ENCODE measurements around the gene NUP210L. TPM values are rescaled to one million over a fixed set of nuclear protein-coding genes. Genes with fewer than 3 reads are reported as not detected.
A peak's percentile ranks its signal among the peaks of the same experiment; 100 is the strongest.
"Not testable (repeated sequence)": the region's sequence is repeated elsewhere in the genome, so short reads cannot be mapped to it uniquely, and the experiment has no call there.

NUP210L gene
- polyA plus RNA-seq, 2 of the 4 experiments (the other 2 are of a cell fraction), result not detected

- TF ChIP-seq REST (IDR thresholded peaks at IDR 0.05) (no peak), HOXB13 (CRISPR knock-in tag; IDR thresholded peaks at IDR 0.05; ENCODE audit: low read depth) (no peak), EHF (CRISPR knock-in tag; IDR thresholded peaks at IDR 0.05) (no peak)
These were observed 67.3 kb downstream of the NUP210L start (continued) for GRCh38 chr1:154087574-154087973.

GRCh38 chr1:154083057-154083456 is 71.8 kb downstream of the NUP210L start:
- H3K27ac ChIP-seq; H3K4me2 ChIP-seq; CTCF ChIA-PET; ATAC-seq; H3K4me3 ChIP-seq; FAIRE-seq; H3K4me1 ChIP-seq; H3K9me3 ChIP-seq; DNase-seq (ENCODE audit: low read depth in 1 of 2, low spot score in 1 of 2): not testable (repeated sequence)
- TF ChIP-seq MAFK (IDR thresholded peaks at IDR 0.05; ENCODE audit: partially characterized antibody), result peak; percentile 85
- 47% methylated on average over 6 of the region's 6 CpGs for WGBS (ENCODE audit: missing lambda C conversion rate)
- POLR2A ChIA-PET, result interaction anchor here (1.7 kb wide), 1 partner anchor 93 kb away, joined by 5 read pairs; the partner anchor contains the start of gene RPS27

- ChIA-PET CTCF (no interaction called here), POLR2A (interaction anchor here (1.7 kb wide), 1 partner anchor 91 kb away, joined by 5 read pairs; the partner anchor contains the start of gene RPS27)
- FAIRE-seq (no peak), DNase-seq (ENCODE audit: low read depth in 1 of 2, low spot score in 1 of 2) (no peak), ATAC-seq (no peak)
- Histone ChIP-seq H3K4me1 (no peaks in the 10 kb centered on the region), H3K9me3 (peaks cover 4% of the 10 kb centered on the region; the same call in 1 of the 3 replicates), H3K27ac (no peak overlapping the region), H3K4me2 (no peak overlapping the region), H3K4me3 (no peak overlapping the region)
- 39% methylated on average over 6 of the region's 6 CpGs for WGBS (ENCODE audit: missing lambda C conversion rate)
- no peak for TF ChIP-seq PBX3 (IDR thresholded peaks at IDR 0.05)
- TF ChIP-seq USF2 (IDR thresholded peaks at IDR 0.05), result peak; percentile 72
These were observed 73.3 kb downstream of the NUP210L start for GRCh38 chr1:154081386-154082126.

GRCh38 chr1:154076413-154076812 is 78.5 kb downstream of the NUP210L start:
- Histone ChIP-seq H3K4me1 (no peaks in the 10 kb centered on the region), H3K27ac (no peak overlapping the region), H3K9me3 (0 out of 3 replicates have a peak, but pooled peaks cover 9% of the 10 kb centered on the region), H3K4me2 (no peak overlapping the region), H3K4me3 (no peak overlapping the region)
- no peak for DNase-seq (ENCODE audit: low read depth in 1 of 2, low spot score in 1 of 2)
- no peak for ATAC-seq
- no peak for FAIRE-seq
- WGBS (ENCODE audit: missing lambda C conversion rate), result 5% methylated on average over 2 of the region's 2 CpGs
- POLR2A ChIA-PET, result no interaction called here
- CTCF ChIA-PET, result interaction anchor here (1.2 kb wide), 1 partner anchor 70 kb away, joined by 4 read pairs; no protein-coding TSS in a partner anchor
- no peak for TF ChIP-seq NPAS2 (CRISPR knock-in tag; IDR thresholded peaks at IDR 0.05; ENCODE audit: borderline replicate concordance)
- no peak for TF ChIP-seq REST (IDR thresholded peaks at IDR 0.05)
- TF ChIP-seq POLR2A (IDR thresholded peaks at IDR 0.05; ENCODE audit: low read length), result no peak
- TF ChIP-seq MAZ (IDR thresholded peaks at IDR 0.05; ENCODE audit: borderline replicate concordance, low read depth, low read length), result no peak
- no peak for TF ChIP-seq ELK1 (IDR thresholded peaks at IDR 0.05; ENCODE audit: low read depth, low read length)
- TF ChIP-seq JUN (IDR thresholded peaks at IDR 0.05), result no peak
- no peak for TF ChIP-seq NR3C1 (IDR thresholded peaks at IDR 0.05)
- TF ChIP-seq FOSB (CRISPR knock-in tag; IDR thresholded peaks at IDR 0.05), result no peak
- no peak for TF ChIP-seq ESRRA (IDR thresholded peaks at IDR 0.05; ENCODE audit: borderline replicate concordance, low read length)
- no peak for TF ChIP-seq ZC3H11A (IDR thresholded peaks at IDR 0.05)
- no peak for TF ChIP-seq MAFK (IDR thresholded peaks at IDR 0.05; ENCODE audit: partially characterized antibody)
- no peak for TF ChIP-seq RARB (CRISPR knock-in tag; IDR thresholded peaks at IDR 0.05)
- TF ChIP-seq ZFP36 (IDR thresholded peaks at IDR 0.05; ENCODE audit: borderline replicate concordance, partially characterized antibody), result no peak
- TF ChIP-seq USF2 (IDR thresholded peaks at IDR 0.05), result no peak
- TF ChIP-seq HOXB5 (CRISPR knock-in tag; IDR thresholded peaks at IDR 0.05), result no peak
